ENCODE data around the gene SLC22A4.
A peak's percentile ranks its signal among the peaks of the same experiment; 100 is the strongest.

The SLC22A4 gene

DNA sequence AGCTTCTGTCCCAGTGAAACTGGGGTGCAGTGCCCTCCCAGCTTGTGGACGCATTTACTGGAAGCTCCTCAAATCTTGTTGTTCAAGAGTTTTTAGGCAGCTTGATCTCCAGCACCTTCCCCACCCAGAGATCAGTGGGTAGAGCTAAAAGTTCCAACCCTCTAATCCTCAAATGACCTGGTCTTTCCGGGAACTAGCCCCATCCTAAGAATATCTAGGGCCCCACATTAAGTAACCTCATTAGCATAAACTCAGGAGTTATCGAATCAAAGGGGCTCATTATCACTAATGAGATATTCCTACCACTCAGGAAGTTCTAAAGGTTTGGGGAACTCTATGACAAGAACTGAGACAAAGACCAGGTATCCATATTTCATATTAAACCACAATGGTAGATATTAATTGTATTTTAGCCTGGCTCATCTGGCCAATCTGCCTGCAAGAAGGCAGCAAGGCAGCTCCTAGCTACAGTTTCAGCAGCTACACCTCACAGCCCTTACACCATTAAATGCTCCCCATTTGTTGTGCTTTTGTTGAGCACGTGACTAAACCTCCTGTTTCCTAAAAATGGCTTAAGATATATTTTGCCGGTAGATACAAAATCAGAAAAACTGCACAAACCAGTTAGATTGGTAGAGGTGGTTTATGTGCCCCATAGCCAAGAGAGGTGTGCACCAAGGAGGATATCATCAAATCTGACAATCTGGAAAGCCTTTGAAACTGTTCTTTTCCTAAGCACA lies 50.8 kb downstream of the SLC22A4 start:
- no peak for DNase-seq

DNA sequence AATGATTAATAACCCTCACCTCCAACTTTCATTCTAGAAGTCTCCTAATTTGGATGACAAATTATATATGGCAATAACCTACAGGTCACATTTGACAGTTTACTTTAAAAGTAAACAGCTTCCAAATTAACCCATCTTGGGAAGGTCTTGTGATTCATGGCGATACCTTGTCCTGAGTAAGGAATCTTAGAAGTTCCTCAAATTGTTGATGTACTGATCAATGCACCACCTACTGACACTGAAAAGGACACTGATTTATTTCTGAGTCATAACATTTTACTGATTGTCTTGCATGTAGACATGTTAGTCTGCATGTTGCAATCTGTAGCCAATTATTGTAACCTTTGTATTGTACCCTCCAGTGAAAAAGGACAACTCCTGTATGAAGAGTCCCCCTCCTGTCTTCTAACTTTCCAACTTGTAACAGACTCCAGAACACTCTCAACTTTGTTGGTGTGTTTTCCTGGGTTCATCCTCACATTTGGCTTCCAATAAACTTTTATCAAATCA lies 59.3 kb downstream of the SLC22A4 start:
- DNase-seq, result no peak

GRCh38 chr5:132354381-132355139 lies 60.4 kb downstream of the SLC22A4 start:
- no peak for DNase-seq

DNA sequence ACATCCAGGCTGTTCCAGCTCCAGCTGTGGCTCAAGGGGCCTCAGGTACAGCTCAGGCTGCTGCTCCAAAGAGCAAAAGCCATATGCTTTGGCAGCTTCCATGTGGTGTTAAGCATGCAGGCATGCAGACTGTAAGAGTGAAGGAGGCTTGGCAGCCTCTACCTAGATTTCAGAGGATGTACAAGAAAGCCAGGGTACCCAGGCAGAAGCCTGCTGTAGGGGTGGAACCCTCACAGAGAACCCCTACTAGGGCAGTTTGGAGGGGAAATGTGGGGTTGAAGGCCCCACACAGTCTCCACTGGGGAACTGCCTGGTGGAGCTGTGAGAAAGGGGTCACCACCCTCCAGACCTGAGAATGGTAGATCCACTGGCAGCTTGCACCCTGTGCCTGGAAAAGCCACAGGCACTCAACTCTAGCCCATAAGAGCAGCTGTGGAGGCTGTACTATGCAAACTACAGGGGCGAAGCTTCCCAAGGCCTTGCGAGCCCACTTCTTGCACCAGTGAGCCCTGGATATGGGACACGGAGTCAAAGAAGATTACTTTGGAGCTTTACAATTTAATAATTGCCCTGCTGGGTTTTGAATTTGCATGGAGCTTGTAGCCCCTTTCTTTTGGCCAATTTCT lies 61.1 kb downstream of the SLC22A4 start:
- no peak for DNase-seq

GRCh38 chr5:132358775-132359174 lies 64.6 kb downstream of the SLC22A4 start:
- no peak for DNase-seq

GRCh38 chr5:132362086-132362485 lies 67.9 kb downstream of the SLC22A4 start:
- no peak for DNase-seq

- no peak for DNase-seq
Measured at GRCh38 chr5:132363431-132364112, 69.4 kb downstream of the SLC22A4 start.

DNA sequence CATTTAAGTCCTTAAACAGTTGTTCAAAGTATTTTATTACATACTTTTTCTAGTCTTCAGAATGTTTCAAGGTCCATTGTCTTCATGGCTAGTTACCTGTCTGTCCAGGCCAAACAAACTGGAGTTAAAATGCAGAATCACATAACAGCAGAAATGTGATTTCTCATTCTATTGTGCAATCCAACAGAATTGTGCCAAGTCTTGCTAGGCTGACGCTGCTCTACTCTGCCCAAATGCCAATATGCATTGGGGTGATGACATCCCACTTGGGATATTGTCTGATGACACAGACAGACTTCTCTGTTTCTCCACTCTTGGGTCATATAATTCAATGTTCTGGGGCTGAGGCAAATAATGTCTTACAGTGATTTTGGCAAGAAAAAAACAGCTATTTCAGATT lies 70.1 kb downstream of the SLC22A4 start:
- no peak for DNase-seq

DNA sequence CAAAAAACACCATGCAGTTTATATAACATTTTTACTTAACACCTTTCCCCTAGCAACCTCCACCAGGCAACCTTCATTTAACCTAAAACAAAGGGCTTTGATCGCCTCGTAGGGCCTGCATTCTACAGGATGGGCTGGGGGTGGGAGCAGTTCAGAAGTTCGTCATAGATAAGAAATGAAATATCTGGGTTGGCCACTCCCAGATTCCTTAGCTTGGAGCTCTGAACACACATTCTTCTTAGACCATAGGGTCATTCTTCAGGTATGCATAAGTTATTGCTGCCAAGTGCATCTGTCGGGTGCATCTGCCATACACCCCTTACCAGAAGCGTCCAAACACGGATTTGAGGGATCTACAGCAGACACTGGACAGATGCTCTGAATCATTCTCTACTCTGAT lies 71.0 kb downstream of the SLC22A4 start:
- DNase-seq, result no peak

- DNase-seq, result no peak
Measured at GRCh38 chr5:132368186-132368585, 74.0 kb downstream of the SLC22A4 start.

DNA sequence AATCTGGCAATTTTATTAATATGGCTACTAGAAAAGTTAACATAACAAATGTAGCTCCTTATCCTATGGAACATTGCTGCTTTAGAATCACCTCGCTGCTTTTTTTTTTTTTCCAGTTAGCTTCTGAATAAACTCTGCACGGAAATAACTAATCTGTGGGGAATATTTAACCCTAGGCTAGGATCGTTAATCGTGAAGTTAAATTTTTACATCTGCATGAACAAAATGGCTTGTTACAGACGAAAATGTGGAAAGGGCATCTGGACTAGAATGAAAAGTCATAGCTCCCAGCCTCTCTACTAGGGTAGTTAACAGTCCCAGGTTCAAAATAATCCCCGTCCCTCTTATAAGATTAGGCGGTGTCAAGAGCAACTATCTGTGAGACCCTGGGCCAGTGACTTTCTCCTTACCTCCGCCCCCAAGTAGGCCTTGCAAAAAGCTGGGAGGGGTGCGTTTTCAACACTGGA lies 74.8 kb downstream of the SLC22A4 start:
- no peak for DNase-seq

GRCh38 chr5:132369474-132370180 lies 75.4 kb downstream of the SLC22A4 start, which contains the start of gene SLC22A5:
Gene SLC22A5, plus strand, starts transcription at chr5:132369710. Its CDS starts 263 bp downstream, at chr5:132369973.
- peak; percentile 78 for DNase-seq

DNA sequence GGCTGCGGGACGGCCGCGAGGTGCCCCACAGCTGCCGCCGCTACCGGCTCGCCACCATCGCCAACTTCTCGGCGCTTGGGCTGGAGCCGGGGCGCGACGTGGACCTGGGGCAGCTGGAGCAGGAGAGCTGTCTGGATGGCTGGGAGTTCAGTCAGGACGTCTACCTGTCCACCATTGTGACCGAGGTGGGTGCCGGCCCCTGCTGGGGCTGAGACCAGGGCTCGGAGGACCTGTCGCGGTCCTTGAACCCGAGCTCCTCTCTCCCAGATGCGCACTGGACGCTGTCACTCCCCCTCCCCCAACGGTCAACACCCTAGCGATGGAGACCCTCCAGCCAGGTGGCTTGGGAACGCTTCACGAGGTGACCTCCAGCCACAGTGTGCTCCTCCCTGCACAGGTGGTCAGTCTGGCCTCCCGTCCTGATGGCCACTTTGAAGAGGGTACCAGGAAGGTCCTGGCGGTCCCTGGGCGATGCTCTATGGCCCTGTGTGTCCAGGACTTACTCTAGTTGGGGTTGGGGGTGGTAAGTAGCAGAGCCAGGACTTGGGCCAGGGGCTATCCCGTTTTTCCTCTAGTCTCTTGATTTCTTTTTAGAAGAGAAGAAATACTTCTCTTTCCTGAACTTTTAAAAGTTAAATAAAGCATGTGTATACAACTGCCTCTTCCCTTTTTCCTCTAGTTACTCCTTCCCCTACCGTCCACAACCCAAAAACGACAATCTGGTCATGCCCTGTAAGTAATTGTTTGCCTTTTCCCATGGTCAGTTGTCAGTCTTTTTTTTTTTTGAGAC lies 76.2 kb downstream of the SLC22A4 start:
- no peak for DNase-seq

- DNase-seq, result no peak
Measured at GRCh38 chr5:132370971-132371602, 76.9 kb downstream of the SLC22A4 start.

- DNase-seq, result no peak
Measured at GRCh38 chr5:132371603-132371994, 77.4 kb downstream of the SLC22A4 start.

DNA sequence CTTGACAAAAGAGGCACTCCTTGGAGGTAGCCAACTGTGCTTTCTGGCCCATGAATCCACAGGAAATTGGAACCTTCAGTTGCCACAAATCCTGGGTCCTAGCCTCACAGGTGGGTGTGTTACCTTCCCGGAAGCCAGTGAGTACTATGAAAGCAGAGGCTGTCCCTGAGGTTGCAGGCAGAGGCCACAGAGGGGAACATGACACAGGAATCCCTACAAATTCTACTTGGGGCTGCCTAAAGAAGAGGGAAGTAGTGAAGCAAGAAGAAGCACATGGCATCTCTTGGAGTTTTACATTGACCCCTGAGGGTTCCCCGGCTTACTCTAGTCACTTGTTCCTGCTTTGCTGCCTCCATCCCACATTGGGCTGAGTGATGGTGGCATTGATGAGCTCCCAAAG lies 77.9 kb downstream of the SLC22A4 start:
- DNase-seq, result no peak

- DNase-seq, result no peak
Measured at GRCh38 chr5:132372542-132372941, 78.3 kb downstream of the SLC22A4 start.

- no peak for DNase-seq
Measured at GRCh38 chr5:132375957-132376356, 81.8 kb downstream of the SLC22A4 start.

DNA sequence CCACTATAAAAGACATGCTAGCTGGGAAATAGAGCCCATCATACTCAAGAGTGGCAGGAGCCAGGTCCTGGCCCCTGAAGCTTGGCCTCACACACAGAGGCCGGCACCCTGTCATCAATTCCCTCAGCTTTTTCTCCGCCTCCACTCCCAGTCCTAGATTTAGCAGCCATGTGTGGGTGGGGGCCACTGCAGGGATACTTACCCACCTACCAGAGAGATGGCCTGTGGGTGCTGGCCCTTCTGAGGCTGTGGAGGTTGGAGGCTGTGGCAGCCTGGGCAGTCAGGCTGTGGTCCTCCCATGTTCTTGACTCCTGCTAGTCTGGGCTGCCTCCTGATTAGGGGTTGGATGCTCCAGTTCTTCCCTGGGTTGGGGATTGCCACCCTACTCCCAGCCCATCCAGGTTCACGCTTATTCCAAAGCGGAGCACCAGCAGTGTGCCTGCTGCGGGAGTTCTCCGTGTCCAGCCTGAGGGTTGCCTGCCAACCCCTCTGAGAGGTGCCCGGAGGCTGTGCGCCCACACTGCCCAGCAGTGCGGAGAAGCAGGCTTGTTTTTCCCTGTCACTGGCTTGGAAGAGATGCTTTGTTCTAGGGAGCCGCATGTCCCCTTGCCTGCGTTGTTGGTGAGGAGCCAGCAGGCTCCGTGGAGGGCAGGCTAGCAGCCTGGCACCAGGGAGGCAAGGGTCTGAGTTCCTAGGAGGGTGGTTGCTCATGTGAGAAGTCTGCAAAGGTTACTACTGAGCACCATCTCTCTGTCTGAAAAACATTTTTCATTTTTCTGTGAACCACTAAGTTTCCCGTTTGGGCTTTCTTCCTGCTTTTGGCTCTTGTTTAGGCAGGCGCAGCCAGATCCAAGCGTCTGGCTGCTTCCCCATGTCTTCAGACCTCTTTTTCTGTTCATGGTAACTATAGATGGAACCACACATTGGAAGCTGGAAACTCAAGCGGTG lies 82.8 kb downstream of the SLC22A4 start:
- no peak for DNase-seq

DNA sequence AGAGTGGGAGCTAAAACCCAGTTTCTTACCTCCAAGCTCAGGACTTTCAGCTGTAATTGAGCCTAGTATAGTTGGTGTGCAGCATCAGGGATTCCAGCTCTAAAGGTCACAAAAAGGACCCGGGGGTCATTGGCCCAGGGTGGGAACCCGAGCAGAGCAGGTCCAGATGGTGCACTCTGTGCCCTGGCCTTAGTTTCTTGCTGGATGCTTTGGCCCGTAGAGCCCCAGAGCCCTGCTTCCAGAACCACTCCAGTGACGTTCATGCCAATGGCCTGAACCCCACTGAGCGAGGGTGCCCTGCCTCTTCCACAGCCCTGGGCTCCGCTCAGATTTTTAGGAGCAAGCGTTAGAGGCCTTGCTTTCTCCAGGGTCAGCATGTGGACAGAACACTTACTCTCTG lies 83.5 kb downstream of the SLC22A4 start:
- no peak for DNase-seq
